ENCODE measurements around the gene NXPE3. TPM values are rescaled to one million over a fixed set of nuclear protein-coding genes. Genes with fewer than 3 reads are reported as not detected.

The NXPE3 gene
- total RNA-seq, 1 experiment from 2014 or later: 37.6 TPM

DNA sequence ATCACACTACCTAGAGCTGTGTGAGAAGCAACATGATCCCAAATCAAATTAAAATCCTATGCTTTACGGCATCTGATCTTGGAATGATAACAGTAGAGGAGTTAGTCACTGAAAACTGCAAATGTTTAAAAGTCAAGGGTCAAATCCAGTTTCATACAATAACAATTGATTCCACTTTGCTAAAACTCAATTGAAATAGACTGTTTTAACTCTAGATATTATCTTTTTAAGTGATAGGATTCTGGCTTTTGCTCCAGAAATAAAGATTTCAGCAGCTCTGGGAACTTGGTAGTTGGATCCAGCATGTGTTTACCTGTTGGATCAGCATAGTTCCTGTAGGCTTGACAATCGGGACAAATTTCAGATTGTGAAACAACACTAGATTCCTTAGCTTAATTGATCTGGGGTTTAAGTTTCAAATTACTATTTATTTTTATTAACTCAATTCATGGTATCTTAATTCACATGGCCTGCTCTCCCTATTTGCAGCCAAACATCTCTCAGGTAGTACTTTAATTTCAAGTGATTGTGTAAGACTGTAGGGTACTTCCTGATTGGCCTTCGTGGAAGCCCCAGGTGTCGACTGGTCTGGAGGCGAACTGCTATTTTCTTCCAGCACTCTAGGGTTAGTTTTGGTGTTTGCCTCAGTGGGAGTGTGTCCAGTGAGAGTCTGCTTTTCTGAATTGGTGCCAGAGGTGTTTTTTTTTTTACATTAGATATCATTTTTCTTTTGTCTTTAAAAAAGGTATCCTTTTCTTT lies 86.9 kb downstream of the NXPE3 start:
- Histone ChIP-seq H3K27me3 (replicated peaks; ENCODE audit: insufficient read depth, low read depth, low read length, poor library complexity) (no peaks in the 10 kb centered on the region), H3K4me3 (ENCODE audit: low read depth, low read length, poor library complexity, severe bottlenecking) (no peak overlapping the region), H3K9me3 (ENCODE audit: low read depth, low read length, poor library complexity, severe bottlenecking) (no peaks in the 10 kb centered on the region), H3K4me1 (ENCODE audit: insufficient read depth, low read length, poor library complexity, severe bottlenecking) (no peaks in the 10 kb centered on the region), H3K36me3 (ENCODE audit: insufficient read depth, low read length, poor library complexity, severe bottlenecking) (peaks cover 8% of the 10 kb centered on the region), H3K27ac (ENCODE audit: low read depth, low read length, poor library complexity, severe bottlenecking) (no peak overlapping the region)
- DNase-seq (ENCODE audit: low spot score): no peak
- TF ChIP-seq CTCF (conservative IDR thresholded peaks at IDR 0.05; ENCODE audit: low read depth, low read length) (no peak), EZH2 (IDR thresholded peaks at IDR 0.05; ENCODE audit: borderline replicate concordance, low read depth, low read length, poor library complexity, severe bottlenecking) (no peak)
- ChIA-PET POLR2A (ENCODE audit: low non-redundant PET) (no interaction called here), CTCF (interaction anchor here (0.6 kb wide), 1 partner anchor 61 kb away, joined by 4 read pairs; no protein-coding TSS in a partner anchor)
- no TSS peak for BruUV-seq (replicated peaks)
- intact Hi-C loops (cut with micrococcal nuclease; ENCODE audit: unreplicated experiment): no loop called here

GRCh38 chr3:101867511-101867910 lies 88.5 kb downstream of the NXPE3 start:
- ChIA-PET CTCF (no interaction called here), POLR2A (ENCODE audit: low non-redundant PET) (interaction anchor here (0.6 kb wide), 1 partner anchor 1820 kb away, joined by 4 read pairs; no protein-coding TSS in a partner anchor)
- Histone ChIP-seq H3K36me3 (ENCODE audit: insufficient read depth, low read length, poor library complexity, severe bottlenecking) (no peaks in the 10 kb centered on the region), H3K4me3 (ENCODE audit: low read depth, low read length, poor library complexity, severe bottlenecking) (no peak overlapping the region), H3K4me1 (ENCODE audit: insufficient read depth, low read length, poor library complexity, severe bottlenecking) (no peaks in the 10 kb centered on the region), H3K9me3 (ENCODE audit: low read depth, low read length, poor library complexity, severe bottlenecking) (no peaks in the 10 kb centered on the region), H3K27ac (ENCODE audit: low read depth, low read length, poor library complexity, severe bottlenecking) (no peak overlapping the region), H3K27me3 (replicated peaks; ENCODE audit: insufficient read depth, low read depth, low read length, poor library complexity) (no peaks in the 10 kb centered on the region)
- no TSS peak for BruUV-seq (replicated peaks)
- DNase-seq (ENCODE audit: low spot score): no peak
- TF ChIP-seq EZH2 (IDR thresholded peaks at IDR 0.05; ENCODE audit: borderline replicate concordance, low read depth, low read length, poor library complexity, severe bottlenecking): no peak
- TF ChIP-seq CTCF (conservative IDR thresholded peaks at IDR 0.05; ENCODE audit: low read depth, low read length): no peak
- intact Hi-C loops (cut with micrococcal nuclease; ENCODE audit: unreplicated experiment): no loop called here

GRCh38 chr3:101867996-101868395 lies 89.0 kb downstream of the NXPE3 start:
- Histone ChIP-seq H3K36me3 (ENCODE audit: insufficient read depth, low read length, poor library complexity, severe bottlenecking) (no peaks in the 10 kb centered on the region), H3K9me3 (ENCODE audit: low read depth, low read length, poor library complexity, severe bottlenecking) (no peaks in the 10 kb centered on the region), H3K27me3 (replicated peaks; ENCODE audit: insufficient read depth, low read depth, low read length, poor library complexity) (no peaks in the 10 kb centered on the region), H3K4me1 (ENCODE audit: insufficient read depth, low read length, poor library complexity, severe bottlenecking) (no peaks in the 10 kb centered on the region), H3K27ac (ENCODE audit: low read depth, low read length, poor library complexity, severe bottlenecking) (no peak overlapping the region), H3K4me3 (ENCODE audit: low read depth, low read length, poor library complexity, severe bottlenecking) (no peak overlapping the region)
- CTCF ChIA-PET: no interaction called here
- no TSS peak for BruUV-seq (replicated peaks)
- no peak for DNase-seq (ENCODE audit: low spot score)
- intact Hi-C loops (cut with micrococcal nuclease; ENCODE audit: unreplicated experiment): no loop called here
- POLR2A ChIA-PET (ENCODE audit: low non-redundant PET): interaction anchor here (0.6 kb wide), 1 partner anchor 1819 kb away, joined by 4 read pairs; no protein-coding TSS in a partner anchor
- TF ChIP-seq EZH2 (IDR thresholded peaks at IDR 0.05; ENCODE audit: borderline replicate concordance, low read depth, low read length, poor library complexity, severe bottlenecking): no peak
- no peak for TF ChIP-seq CTCF (conservative IDR thresholded peaks at IDR 0.05; ENCODE audit: low read depth, low read length)

Data from A673 (cell line).